ENCODE results near the gene GATAD1.

Gene GATAD1

GRCh38 chr7:92503767-92504166, 56.5 kb downstream of the GATAD1 start:
- Histone ChIP-seq H3K79me2 (ENCODE audit: insufficient read depth, low read length) (no peaks in the 10 kb centered on the region), H2AFZ (ENCODE audit: low read depth, low read length, severe bottlenecking) (no peak overlapping the region), H3K9ac (ENCODE audit: low read length) (no peak overlapping the region), H4K20me1 (ENCODE audit: low read depth, low read length) (no peaks in the 10 kb centered on the region), H3F3A (ENCODE audit: insufficient read depth) (no peaks in the 10 kb centered on the region; the same call in 1 of the 2 replicates), H3K9me3 (ENCODE audit: insufficient read depth, low read length) (no peaks in the 10 kb centered on the region), H3K9me2 (replicated peaks; ENCODE audit: insufficient read depth, low read length) (no peaks in the 10 kb centered on the region), H3K4me2 (ENCODE audit: low read depth, low read length, poor library complexity, severe bottlenecking) (no peak overlapping the region), H3K4me3 (ENCODE audit: insufficient read depth, low read length, poor library complexity, severe bottlenecking) (no peak overlapping the region), H3K27ac (ENCODE audit: low read depth, low read length) (no peak overlapping the region), H3K36me3 (ENCODE audit: low read length) (peaks cover 56% of the 10 kb centered on the region), H3K27me3 (ENCODE audit: low read length) (no peaks in the 10 kb centered on the region)
- TF ChIP-seq EZH2phosphoT487 (conservative IDR thresholded peaks at IDR 0.05; ENCODE audit: low read length) (no peak), CTCF (IDR thresholded peaks at IDR 0.05; ENCODE audit: insufficient read depth, low read length, poor library complexity, severe bottlenecking) (no peak)

- Histone ChIP-seq H4K20me1 (ENCODE audit: low read depth, low read length) (no peaks in the 10 kb centered on the region), H3K79me2 (ENCODE audit: insufficient read depth, low read length) (no peaks in the 10 kb centered on the region), H3K9me3 (ENCODE audit: insufficient read depth, low read length) (no peaks in the 10 kb centered on the region), H3F3A (ENCODE audit: insufficient read depth) (no peaks in the 10 kb centered on the region; the same call in 1 of the 2 replicates), H3K27me3 (ENCODE audit: low read length) (no peaks in the 10 kb centered on the region), H3K27ac (ENCODE audit: low read depth, low read length) (no peak overlapping the region), H3K9me2 (replicated peaks; ENCODE audit: insufficient read depth, low read length) (no peaks in the 10 kb centered on the region), H3K36me3 (ENCODE audit: low read length) (peaks cover 52% of the 10 kb centered on the region), H3K9ac (ENCODE audit: low read length) (no peak overlapping the region), H3K4me3 (ENCODE audit: insufficient read depth, low read length, poor library complexity, severe bottlenecking) (no peak overlapping the region), H3K4me2 (ENCODE audit: low read depth, low read length, poor library complexity, severe bottlenecking) (no peak overlapping the region), H2AFZ (ENCODE audit: low read depth, low read length, severe bottlenecking) (no peak overlapping the region)
- TF ChIP-seq EZH2phosphoT487 (conservative IDR thresholded peaks at IDR 0.05; ENCODE audit: low read length) (no peak), CTCF (IDR thresholded peaks at IDR 0.05; ENCODE audit: insufficient read depth, low read length, poor library complexity, severe bottlenecking) (no peak)
Measured at GRCh38 chr7:92504563-92504962, 57.3 kb downstream of the GATAD1 start.

GRCh38 chr7:92506363-92506762, 59.1 kb downstream of the GATAD1 start:
- Histone ChIP-seq H3K79me2 (ENCODE audit: insufficient read depth, low read length) (no peaks in the 10 kb centered on the region), H3K36me3 (ENCODE audit: low read length) (peaks cover 44% of the 10 kb centered on the region), H3K9me3 (ENCODE audit: insufficient read depth, low read length) (no peaks in the 10 kb centered on the region), H3K9ac (ENCODE audit: low read length) (no peak overlapping the region), H3K27ac (ENCODE audit: low read depth, low read length) (no peak overlapping the region), H3F3A (ENCODE audit: insufficient read depth) (no peaks in the 10 kb centered on the region; the same call in 1 of the 2 replicates), H3K4me2 (ENCODE audit: low read depth, low read length, poor library complexity, severe bottlenecking) (no peak overlapping the region), H4K20me1 (ENCODE audit: low read depth, low read length) (no peaks in the 10 kb centered on the region), H3K4me3 (ENCODE audit: insufficient read depth, low read length, poor library complexity, severe bottlenecking) (no peak overlapping the region), H3K9me2 (replicated peaks; ENCODE audit: insufficient read depth, low read length) (no peaks in the 10 kb centered on the region), H3K27me3 (ENCODE audit: low read length) (no peaks in the 10 kb centered on the region), H2AFZ (ENCODE audit: low read depth, low read length, severe bottlenecking) (no peak overlapping the region)
- TF ChIP-seq EZH2phosphoT487 (conservative IDR thresholded peaks at IDR 0.05; ENCODE audit: low read length) (no peak), CTCF (IDR thresholded peaks at IDR 0.05; ENCODE audit: insufficient read depth, low read length, poor library complexity, severe bottlenecking) (no peak)
